Fibroblast of upper back skin (primary cell): ENCODE measurements around the gene C3orf18.

ENCODE experiments used
- DNase-seq: peaks from one replicate; pipeline ENCODE4 v3.0.0-alpha.2; 2013

Gene C3orf18

GRCh38 chr3:50549226-50549625 is 18.3 kb downstream of the C3orf18 start:
- DNase-seq, result no peak

DNA sequence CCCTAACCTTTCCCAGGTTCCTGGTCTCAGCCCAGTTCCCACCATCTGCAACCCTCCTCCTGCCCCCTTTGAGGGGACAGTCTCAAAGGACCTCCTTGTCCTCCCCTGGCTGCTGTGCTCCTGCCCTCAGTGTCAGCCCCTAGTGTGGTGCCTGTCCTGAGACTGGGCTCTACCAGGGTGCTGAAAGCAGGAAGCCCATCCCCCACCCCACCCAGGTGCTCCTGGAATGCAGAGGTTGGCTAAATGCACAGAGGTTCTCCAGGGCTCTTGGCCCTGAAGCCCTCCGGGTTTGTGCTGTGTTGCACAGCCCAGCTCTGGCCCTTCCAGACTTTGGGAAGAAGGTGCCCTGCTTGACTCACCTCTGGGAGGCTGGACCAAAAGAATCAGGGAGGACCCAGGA is 21.8 kb downstream of the C3orf18 start:
- DNase-seq, result no peak

- DNase-seq, result peak; percentile 49
Measured at GRCh38 chr3:50542177-50543034, 25.1 kb downstream of the C3orf18 start.

DNA sequence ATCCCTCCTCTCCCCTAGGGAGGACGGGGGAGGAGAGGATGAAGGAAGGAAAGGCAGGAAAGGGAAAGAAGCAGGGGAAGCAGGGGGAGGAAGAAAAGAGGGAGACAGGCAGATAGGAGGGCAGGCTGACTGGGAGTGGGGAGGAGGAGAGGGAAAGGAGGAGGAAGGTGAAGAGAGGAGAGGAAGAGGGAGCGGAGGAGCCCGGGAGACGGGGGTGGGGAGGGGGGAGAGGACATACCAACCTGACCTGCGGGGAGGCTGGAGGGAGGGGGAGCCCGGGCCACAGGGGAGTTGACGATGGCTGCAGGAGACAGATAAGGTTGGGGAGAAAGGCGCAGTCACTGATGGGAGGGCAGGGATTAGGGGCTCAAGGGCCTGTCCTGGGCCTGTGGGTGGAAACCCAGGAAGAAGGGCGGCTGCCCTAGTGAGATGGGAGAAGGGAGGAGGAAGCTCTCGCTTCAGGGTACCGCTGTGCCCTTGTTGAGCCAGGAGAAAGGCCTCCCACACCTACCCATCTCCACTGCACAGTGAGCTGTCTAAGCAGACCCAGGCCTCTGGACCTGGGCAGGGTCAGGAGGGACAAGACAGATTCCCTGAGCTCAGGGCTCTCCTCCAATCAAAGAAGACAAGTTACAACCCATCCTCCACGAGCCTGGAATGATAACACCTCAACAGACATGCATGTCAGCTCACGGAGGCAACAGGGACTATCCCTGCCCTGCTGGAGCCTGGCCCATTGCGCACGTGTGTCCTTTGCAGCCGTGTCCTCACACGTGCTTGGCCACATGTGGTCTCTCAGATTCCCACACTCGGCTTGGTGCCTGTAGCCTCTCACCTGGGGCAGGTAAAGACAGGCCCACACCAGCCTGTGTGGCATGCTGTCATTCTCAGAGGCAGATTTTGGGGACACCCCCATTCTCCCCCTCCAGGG is 27.9 kb downstream of the C3orf18 start:
- DNase-seq, result no peak

DNA sequence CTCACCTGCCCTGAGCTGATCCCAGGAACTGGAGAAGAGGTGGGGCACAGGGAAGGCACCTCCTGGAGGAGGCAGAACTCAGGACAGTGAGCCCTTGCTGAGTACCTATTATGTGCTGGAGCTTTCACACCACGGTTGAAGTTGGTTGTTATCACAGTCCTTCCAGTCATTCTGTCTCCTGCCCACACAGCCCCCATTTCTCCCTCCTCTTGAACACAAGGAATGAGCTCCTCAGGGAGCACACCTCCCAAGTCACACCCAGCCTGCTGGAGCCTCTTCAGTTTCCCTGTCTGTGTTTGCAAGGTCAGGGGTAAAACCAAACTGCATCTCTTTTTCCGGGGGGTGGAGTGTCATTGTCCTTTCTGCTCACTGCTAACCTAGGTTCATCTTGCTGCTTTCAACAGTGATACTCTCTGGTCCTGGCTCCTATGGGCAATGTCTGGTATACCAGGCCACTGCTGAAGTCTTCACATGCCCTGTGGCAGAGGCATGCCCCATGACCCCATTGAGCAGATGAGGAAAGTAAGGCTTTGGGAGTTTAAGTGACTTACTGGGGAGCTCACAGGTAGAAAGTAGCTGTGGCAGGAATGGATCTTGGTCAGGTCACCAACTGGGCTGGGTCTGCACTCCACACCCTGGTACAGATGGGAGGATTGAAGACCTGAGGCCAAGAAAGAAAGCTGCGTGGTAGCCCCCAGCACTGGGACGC is 30.0 kb downstream of the C3orf18 start:
- DNase-seq, result no peak

- DNase-seq, result no peak
Measured at GRCh38 chr3:50536471-50537180, 30.9 kb downstream of the C3orf18 start.

- DNase-seq, result no peak
Measured at GRCh38 chr3:50534681-50535330, 32.7 kb downstream of the C3orf18 start.

DNA sequence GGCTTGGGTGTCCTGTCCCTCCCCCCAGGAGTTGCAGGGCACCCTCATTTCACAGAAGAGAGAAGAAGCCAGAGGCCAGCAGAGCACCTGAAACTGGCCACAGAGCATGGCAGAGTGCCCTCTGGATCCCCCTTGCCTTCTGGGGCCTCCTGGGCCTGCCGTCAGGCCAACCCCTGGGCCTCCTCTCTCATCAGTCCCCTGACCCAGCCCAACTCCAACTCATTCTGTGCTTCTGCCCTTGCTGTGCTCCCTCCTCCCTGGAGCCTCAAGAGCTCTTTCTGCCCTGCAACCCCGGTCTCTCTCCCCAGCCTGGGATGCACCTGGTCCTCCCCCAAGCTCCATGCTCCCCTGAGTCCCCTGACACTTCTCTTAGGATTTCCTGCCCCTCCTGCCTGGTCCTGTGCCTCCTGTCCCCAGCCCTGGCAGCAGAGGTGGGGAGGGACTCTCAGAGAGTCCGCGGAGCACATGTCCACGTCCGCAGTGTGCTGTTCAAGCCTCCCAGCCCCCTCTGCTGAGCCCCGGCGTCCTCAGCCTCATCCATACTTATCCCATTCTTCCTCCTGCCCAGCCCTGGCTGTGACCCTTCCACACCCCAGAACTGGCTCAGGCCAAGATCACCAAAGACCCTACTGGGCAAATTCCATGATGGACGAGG is 33.6 kb downstream of the C3orf18 start:
- DNase-seq, result no peak

- no peak for DNase-seq
Measured at GRCh38 chr3:50533316-50533715, 34.2 kb downstream of the C3orf18 start.

DNA sequence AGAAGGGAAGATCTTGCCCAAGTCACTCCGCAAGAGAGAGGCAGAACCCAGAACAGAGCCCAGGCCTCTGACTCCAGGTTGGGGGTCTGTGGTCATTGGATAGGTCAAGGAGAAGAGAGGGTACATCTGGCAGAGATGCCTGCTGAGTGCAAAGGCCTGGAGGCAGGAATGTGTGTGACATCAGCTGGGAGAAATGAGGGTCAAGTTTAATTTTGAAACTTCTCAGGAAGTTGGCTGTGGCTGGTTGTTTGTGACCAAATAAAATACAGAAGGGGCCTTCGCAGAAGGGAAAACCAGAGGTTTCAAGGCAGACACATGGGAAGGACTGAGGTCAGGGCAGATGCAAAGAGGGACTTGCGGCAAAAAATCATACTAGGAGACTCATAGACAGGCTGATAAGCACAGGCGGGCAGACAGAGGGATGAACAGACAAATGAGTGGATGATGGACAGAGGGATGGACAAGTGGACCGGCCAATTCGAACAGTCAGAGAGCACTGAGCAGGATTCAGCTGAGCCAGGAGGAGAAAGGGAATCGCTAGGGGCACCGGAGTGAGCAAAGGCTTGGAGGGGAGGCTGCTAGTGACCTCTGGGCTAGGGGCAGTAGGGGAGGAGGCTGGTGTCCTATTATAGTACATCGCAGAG is 35.4 kb downstream of the C3orf18 start:
- DNase-seq, result no peak

DNA sequence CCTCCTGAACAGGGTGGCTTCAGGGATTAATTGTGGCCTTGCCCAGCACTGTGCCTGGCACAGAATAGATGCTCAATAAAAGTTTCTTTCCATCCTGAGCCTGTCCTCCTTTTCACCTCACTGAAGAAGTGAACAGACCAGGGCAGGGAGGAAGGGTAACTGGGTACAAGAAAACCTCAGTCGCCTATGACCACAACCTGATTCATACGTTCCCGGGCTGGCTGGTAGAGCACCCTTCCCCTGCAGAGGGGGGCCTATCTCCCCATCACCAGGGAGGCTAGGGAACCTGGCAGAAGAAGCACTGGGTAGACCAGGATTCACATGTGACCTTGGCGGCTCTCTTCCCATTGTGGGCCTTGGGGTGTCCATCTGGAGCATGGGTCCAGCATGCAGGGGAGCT is 36.3 kb downstream of the C3orf18 start:
- no peak for DNase-seq

DNA sequence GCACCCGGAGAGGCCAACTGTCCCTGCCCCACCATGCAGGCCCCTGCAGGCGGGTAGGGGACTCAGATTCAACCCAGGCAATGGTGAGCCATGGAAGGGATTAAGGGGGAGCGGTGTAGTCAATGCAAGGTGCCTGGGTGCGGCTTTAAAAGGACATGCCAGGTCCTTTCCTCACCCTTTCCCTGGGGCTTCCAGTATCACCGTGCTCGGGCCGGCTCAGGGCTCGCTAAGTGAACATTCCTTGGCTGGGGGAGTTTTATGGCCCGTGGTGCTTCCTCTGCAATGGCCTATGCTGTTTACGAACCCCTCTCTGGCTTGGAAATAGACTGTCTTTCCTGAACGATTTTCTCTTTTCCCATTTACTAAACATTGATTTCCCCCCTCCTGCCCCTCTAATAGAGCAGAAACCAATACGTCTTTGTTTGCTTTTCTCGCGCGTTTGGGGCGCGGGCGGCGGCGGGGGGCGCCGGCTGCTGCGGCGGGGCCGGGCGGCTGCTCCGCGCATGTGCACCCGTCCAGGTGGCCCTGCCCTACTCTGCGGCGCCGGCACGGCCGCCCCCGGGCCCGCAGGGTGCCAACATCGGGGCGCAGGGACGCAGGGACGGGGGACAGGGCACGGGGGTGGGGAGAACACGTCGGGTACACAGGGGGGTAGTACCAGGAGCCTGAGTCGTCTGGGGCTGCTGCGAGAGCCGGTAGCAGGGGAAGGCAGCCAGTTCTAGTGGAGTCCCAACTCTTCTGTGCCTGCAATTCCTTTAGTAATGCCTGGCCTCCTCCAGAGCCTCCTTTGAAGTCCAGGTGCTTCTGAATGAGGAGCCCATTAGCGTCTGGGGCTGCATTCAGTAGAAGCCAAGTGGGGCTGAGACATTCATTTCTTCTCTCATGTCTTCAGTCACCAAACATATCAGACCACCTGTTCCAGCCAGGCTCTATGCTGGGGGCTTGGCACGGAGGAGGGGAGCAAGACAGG is 37.3 kb downstream of the C3orf18 start:
- DNase-seq, result no peak

- peak; percentile 40 for DNase-seq
Measured at GRCh38 chr3:50525987-50526386, 41.6 kb downstream of the C3orf18 start.

DNA sequence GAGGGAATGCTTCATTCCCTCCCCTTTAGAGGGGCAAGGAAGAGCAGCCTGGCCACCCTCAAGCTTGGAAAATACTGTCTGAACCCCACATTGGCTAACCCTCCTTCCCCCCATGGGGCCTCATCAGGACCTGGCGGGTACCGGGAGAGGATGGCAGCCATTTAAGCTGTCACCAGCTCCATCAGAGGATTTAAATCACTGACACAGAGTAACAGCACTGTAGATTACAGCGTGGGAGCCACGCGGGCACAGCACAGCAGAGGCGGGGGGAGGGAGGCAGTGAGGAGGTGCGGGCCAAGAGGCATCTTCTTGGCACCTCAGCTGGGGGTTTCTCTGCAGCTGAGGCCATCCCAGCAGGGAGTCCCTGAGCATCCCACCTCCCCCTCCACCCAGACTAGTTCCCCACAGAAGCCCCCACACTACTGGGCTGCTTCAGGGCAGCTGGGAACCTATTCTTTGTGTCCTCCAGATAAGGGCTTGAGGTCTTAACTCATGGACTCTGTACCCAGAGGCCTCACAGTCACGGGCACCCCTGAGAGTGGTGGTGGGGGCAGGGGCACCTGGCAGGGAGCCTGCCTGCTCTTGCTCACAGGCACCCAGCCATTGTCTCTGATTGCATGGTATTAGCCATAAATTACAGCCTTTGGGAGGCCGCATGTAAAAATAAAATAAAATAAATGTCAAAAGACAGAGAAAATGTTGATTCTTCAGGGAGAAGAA is 42.2 kb downstream of the C3orf18 start:
- DNase-seq, result no peak

DNA sequence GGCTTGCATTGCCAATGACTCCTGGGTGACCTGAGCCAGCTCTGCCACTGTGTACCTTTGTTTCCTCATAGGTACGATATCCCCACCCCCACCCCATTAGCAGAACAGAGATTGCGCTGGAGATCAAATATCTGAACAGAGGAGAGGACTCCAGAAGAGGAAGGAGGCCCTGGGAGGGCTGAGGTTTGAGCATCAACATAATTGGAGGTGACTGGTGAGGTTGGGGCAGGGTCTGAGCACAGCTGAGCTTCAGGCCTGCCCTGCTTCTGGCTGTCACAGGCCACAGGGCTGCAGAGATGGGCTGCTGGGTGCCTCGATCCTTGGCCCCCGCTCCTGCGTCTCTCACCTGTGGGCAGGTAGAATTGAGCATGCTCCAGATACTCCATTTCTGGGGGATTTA is 42.8 kb downstream of the C3orf18 start:
- DNase-seq, result no peak

DNA sequence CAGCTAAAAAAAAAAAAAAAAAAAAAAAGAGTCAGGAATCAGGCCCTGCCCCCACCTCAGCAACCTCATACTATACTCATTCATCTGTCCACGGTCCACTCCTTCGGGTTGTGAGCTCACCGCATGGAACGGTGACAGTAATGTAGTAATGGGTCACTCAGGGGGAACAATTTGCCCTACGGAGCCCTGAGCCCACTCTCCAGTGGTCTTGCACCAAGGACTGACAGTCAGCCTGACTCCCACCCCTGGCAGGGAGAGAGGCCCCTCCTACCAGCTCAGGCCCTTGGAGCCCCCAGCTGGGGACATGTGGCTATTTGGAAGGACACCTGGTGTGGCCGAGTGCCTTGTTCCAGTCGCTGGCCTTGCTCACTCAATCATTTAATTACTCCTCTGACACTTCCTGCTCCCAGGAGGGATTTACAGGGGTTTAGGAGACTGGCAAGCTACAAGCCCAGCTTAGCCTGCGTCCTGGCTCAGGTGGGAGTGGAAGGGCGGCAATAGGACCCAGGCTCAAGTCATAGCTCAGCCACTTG is 44.2 kb downstream of the C3orf18 start:
- no peak for DNase-seq

DNA sequence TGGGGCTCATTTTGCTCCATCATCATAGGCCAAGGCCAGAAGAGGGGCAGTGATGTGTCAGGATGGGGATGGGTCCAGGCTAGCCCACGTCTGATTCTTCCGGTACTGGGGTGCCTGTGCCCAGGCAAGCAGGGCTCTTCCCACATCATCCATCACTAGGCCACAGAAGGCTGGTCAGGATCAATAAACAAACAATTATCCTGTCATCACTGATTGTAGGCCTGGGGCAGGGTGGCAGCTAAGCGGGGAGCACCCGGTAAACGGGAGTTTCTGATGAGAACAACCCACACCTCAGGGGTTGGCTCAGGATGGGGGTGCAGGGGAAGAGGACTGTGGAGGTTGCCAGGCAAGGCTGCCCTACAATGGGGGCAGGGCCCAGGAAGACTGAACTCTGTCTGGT is 46.0 kb downstream of the C3orf18 start:
- no peak for DNase-seq

DNA sequence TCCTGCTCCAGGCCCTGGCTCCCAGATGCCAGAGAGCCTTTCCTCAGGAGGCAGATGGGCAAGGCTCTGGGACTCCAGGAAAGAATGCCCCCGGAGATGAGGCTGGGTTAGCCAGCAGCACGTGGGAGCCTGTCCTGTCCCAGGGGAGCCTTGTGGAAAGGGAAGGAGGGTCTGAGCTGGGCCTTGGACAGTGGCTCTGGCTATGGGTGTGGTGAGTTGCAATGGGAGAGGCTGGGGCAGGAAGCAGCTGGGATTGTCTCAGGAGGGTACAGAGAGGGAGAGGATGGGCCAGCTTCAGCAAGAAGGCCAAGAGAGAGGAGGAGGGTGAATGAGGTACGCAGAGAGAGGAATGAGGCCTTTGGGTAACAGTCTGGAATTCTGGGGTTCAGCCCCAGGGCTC is 46.7 kb downstream of the C3orf18 start:
- no peak for DNase-seq
